DOHH2 (cell line): ENCODE results near the gene MDFI.

ENCODE experiments used
- H3F3A ChIP-seq: fragments of 200-600 bp; sonication (generic), shearing (Covaris generic); 2 replicates; pipeline ENCODE4 v1.6.0; 2016; ENCODE audit warnings: antibody characterized with exemption, mild to moderate bottlenecking; ENCODE audit not compliant: control insufficient read depth, insufficient read depth
- H3K27ac ChIP-seq: fragments of 200-600 bp; sonication (generic); 2 replicates; pipeline ENCODE4 v1.5.1; 2014; ENCODE audit warnings: low read depth, mild to moderate bottlenecking, low read length, moderate library complexity
- H3K27me3 ChIP-seq: fragments of 200-600 bp; sonication (generic); 2 replicates; pipeline ENCODE4 v1.6.1; 2014; ENCODE audit warnings: mild to moderate bottlenecking, low read length, mixed read lengths; ENCODE audit not compliant: control insufficient read depth
- H3K36me3 ChIP-seq: fragments of 200-600 bp; sonication (generic); 2 replicates; pipeline ENCODE4 v1.6.1; 2014; ENCODE audit warnings: mild to moderate bottlenecking, low read length, moderate library complexity, mixed read lengths; ENCODE audit not compliant: control insufficient read depth
- H3K4me1 ChIP-seq: fragments of 200-600 bp; sonication (generic); 2 replicates; pipeline ENCODE4 v1.6.1; 2014; ENCODE audit warnings: mild to moderate bottlenecking, low read length, mixed read lengths; ENCODE audit not compliant: control insufficient read depth
- H3K4me2 ChIP-seq: fragments of 200-600 bp; sonication (generic); 2 replicates; pipeline ENCODE4 v1.6.0; 2014; ENCODE audit warnings: mild to moderate bottlenecking, low read length, moderate library complexity
- H3K4me3 ChIP-seq: fragments of 200-600 bp; sonication (generic); 2 replicates; pipeline ENCODE4 v1.5.1; 2014; ENCODE audit warnings: mild to moderate bottlenecking, low read length, mixed read lengths
- H3K79me2 ChIP-seq: fragments of 200-600 bp; sonication (generic); 2 replicates; pipeline ENCODE4 v1.6.1; 2014; ENCODE audit warnings: mild to moderate bottlenecking, low read length, mixed read lengths; ENCODE audit not compliant: control insufficient read depth
- H3K9me2 ChIP-seq: fragments of 200-600 bp; sonication (generic); replicated peaks from 2 replicates; pipeline ENCODE4 v1.6.1; 2014; ENCODE audit warnings: mild to moderate bottlenecking, low read length, mixed read lengths; ENCODE audit not compliant: control insufficient read depth
- H3K9me3 ChIP-seq: fragments of 200-600 bp; sonication (generic); 2 replicates; pipeline ENCODE4 v1.6.1; 2014; ENCODE audit warnings: antibody characterized with exemption, low read length, mixed read lengths; ENCODE audit not compliant: control insufficient read depth, insufficient read depth
- H4K20me1 ChIP-seq: fragments of 200-600 bp; sonication (generic); 2 replicates; pipeline ENCODE4 v1.6.0; 2014; ENCODE audit warnings: low read depth, mild to moderate bottlenecking, antibody characterized with exemption, low read length, moderate library complexity; ENCODE audit not compliant: control insufficient read depth, insufficient read depth
- EZH2phosphoT487 ChIP-seq: fragments of 200-600 bp; sonication (generic); IDR thresholded peaks from 2 replicates; pipeline ENCODE4 v1.6.1; 2017; ENCODE audit warnings: borderline replicate concordance, mild to moderate bottlenecking, antibody characterized with exemption, low read length, moderate library complexity, mixed read lengths
- TF ChIP-seq, protein P1 (sequence below): fragments of 200-600 bp; sonication (generic); IDR thresholded peaks from one replicate; pipeline ENCODE4 v1.5.1; 2014; ENCODE audit warnings: antibody characterized with exemption, mild to moderate bottlenecking, low read depth, low read length; ENCODE audit not compliant: poor library complexity, severe bottlenecking

MDFI gene

DNA sequence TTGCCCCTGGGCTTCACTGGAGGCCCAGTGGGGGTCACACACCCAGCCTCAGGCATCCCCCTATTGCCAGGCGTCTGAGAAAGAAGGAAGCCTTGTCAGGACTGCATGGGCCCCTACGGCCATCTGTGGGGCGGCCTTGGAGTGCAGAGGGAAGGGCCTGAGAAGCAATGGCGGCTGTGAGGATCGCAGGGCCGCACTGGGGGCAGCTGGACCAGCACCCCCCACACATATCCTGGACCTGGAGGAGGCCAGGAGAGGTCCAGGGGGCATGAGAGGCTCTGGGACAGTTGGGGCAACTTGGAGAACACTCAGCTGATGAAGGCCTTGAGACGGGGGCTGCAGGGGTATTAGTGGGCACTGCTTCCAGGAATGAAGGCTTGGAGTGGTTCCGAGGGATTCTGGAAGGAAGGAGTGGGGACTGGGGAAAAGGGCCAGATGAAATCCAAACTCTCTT, 16.5 kb downstream of the MDFI start:
- no peaks in the 10 kb centered on the region for H3K36me3 ChIP-seq
- H3K79me2 ChIP-seq = no peaks in the 10 kb centered on the region
- H3K9me3 ChIP-seq = no peaks in the 10 kb centered on the region
- H3F3A ChIP-seq = no peaks in the 10 kb centered on the region
- no peaks in the 10 kb centered on the region for H3K4me1 ChIP-seq
- H3K27ac ChIP-seq = no peak overlapping the region
- H3K4me2 ChIP-seq = no peak overlapping the region
- H3K4me3 ChIP-seq = no peak overlapping the region
- no peaks in the 10 kb centered on the region for H4K20me1 ChIP-seq
- H3K27me3 ChIP-seq = peaks cover 10% of the 10 kb centered on the region; the same call in 1 of the 2 replicates
- H3K9me2 ChIP-seq = no peaks in the 10 kb centered on the region
- TF ChIP-seq, protein P1, sequence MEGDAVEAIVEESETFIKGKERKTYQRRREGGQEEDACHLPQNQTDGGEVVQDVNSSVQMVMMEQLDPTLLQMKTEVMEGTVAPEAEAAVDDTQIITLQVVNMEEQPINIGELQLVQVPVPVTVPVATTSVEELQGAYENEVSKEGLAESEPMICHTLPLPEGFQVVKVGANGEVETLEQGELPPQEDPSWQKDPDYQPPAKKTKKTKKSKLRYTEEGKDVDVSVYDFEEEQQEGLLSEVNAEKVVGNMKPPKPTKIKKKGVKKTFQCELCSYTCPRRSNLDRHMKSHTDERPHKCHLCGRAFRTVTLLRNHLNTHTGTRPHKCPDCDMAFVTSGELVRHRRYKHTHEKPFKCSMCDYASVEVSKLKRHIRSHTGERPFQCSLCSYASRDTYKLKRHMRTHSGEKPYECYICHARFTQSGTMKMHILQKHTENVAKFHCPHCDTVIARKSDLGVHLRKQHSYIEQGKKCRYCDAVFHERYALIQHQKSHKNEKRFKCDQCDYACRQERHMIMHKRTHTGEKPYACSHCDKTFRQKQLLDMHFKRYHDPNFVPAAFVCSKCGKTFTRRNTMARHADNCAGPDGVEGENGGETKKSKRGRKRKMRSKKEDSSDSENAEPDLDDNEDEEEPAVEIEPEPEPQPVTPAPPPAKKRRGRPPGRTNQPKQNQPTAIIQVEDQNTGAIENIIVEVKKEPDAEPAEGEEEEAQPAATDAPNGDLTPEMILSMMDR = no peak
- no peak for TF ChIP-seq EZH2phosphoT487

DNA sequence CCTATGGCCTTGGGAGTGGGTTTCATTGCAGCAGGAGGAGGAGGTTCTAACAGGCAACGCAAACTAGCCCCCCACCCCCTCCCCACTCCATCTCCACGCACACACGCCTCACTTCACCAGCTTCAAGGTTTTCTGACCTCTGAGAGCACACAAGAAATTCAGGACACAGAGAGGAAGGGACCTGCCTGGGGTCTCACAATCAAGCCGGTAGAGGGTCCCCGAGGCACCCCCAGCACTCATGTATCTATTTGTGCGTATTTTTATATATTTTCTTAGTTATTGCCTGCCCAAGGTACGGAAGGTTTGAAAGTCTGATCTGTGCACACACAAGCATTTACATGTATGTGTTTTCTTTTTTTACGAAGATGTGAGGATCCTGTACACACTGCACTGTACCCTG, 16.9 kb downstream of the MDFI start:
- H3K4me2 ChIP-seq = no peak overlapping the region
- no peaks in the 10 kb centered on the region for H3K9me2 ChIP-seq
- H3K36me3 ChIP-seq = no peaks in the 10 kb centered on the region
- H3K4me1 ChIP-seq = no peaks in the 10 kb centered on the region
- H3K9me3 ChIP-seq = no peaks in the 10 kb centered on the region
- no peak overlapping the region for H3K27ac ChIP-seq
- no peaks in the 10 kb centered on the region for H4K20me1 ChIP-seq
- no peaks in the 10 kb centered on the region for H3F3A ChIP-seq
- H3K27me3 ChIP-seq = peaks cover 15% of the 10 kb centered on the region; the same call in 1 of the 2 replicates
- H3K79me2 ChIP-seq = no peaks in the 10 kb centered on the region
- no peak overlapping the region for H3K4me3 ChIP-seq
- TF ChIP-seq, protein P1 = no peak
- no peak for TF ChIP-seq EZH2phosphoT487

DNA sequence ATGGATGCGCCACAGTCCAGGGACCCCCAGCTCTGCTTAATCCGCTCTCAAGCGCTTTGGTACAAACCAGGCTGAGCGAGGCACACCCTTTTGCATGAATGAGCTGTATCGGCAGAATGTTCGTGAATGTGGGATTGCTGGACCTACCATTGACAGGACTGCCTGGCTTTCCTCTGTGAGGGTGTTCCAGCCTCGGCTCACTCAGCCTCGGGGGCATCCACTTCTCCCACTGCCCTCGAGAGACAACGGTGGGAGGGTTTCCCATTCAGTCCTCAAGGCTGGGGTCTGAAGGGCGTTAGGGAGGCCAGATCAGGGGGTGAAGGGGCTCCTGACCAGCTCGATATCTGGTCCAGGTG, 17.4 kb downstream of the MDFI start:
- H3K4me2 ChIP-seq = no peak overlapping the region
- H3K4me3 ChIP-seq = no peak overlapping the region
- H3K36me3 ChIP-seq = no peaks in the 10 kb centered on the region
- H3K27me3 ChIP-seq = peaks cover 16% of the 10 kb centered on the region; the same call in 1 of the 2 replicates
- no peaks in the 10 kb centered on the region for H3K9me3 ChIP-seq
- no peak overlapping the region for H3K27ac ChIP-seq
- no peak for TF ChIP-seq EZH2phosphoT487
- TF ChIP-seq, protein P1 = no peak
- H4K20me1 ChIP-seq = no peaks in the 10 kb centered on the region
- no peaks in the 10 kb centered on the region for H3K79me2 ChIP-seq
- H3K9me2 ChIP-seq = no peaks in the 10 kb centered on the region
- H3F3A ChIP-seq = no peaks in the 10 kb centered on the region
- no peaks in the 10 kb centered on the region for H3K4me1 ChIP-seq
